ENCODE data around the gene INS.

The INS gene

DNA sequence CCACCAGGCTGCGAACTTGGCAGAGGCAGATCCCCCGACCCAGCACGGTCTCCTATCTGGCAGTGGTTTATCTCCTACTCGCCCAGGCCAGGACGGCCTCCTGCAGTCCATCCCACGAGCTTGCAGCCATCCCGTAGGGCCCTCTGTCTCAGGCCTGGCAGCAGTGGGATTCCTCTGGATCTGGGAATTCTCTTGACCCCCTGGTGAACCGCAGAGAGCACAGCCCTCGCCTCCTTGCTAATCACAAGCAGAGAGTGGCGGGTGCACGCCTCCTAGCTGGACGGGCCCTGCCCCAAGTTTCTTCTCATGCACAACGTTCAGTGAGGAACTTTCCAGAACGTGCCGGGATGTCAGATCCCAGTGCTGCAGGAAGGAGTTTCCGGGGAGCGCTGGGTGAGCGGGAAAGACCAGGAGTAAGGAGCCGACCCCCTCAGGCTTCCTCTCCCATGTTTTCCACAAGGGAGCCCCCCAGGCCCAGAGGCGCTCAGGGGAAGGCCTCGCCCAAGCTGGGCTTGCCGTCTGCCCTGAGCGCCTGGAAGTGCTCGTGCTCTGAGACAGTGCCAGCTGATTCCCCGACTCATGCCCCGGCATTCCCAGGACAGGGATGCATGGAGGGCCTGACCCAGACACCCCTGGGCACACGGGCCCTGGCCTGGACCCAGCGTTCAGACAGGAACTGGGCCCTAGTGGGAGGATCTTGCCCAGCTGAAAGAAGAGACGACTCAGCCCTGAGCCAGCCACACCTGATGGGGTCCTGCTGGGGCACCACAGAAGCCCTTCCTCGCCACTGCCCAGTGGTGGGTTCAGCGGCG lies 46.4 kb downstream of the INS start:
- DNase-seq = no peak

DNA sequence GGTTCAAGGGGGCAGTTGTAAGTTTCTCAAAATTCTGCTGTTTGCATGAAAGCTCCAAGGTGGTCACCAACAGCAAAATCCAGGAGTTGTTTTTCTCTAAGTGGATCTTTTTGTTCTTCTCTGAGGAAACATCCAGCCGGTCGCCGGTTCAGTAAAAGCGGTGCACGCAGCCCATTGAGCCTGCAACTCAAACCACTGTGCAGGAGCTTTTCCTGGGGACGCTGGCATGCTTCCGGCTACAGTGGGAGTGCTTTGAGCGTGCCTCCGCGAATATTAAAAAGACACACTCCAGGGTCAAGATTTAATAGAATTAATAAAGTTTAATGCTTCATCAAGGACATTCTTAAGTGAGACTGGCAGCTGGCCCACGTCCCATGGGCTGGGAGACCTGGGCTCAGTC lies 47.2 kb downstream of the INS start:
- no peak for DNase-seq

DNA sequence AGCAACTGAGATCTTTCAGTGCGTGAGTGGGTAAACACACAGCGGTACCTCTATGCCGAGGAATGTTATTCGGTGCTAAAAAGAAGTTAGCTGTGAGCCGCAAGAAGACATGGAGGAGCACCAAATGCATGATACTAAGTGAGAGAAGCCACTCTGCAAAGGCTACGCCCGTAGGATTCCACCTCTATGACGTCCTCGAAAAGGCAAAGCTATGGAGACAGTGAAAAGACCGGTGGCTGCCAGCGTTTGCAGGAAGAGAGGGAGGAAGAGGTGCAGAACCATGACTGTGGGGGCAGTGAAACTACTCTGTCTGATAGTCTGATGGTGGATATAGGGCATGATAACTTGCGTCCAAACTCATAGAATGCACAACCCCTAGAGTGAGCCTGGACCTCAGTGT lies 50.5 kb downstream of the INS start:
- DNase-seq = no peak
